Psoas muscle (tissue), 8 donors: ENCODE data around the gene TAS1R3. TPM values are rescaled to one million over a fixed set of nuclear protein-coding genes. Genes with fewer than 3 reads are reported as not detected.

Source experiments
- ATAC-seq, 4 donors: fragments of 200-7000 bp; cut with Tn5 transposase; one replicate each; pipeline ENCODE4 v1.9.1; 2020; ENCODE audit warnings: moderate library complexity in 3 of 4, mild to moderate bottlenecking in 2 of 4
- DNase-seq, 2 donors: peaks; one replicate each; pipeline ENCODE4 v3.0.0-alpha.2; 2020
- H3K27ac ChIP-seq: fragments of 200-600 bp; one replicate; pipeline ENCODE4 v1.8.0; 2022
- H3K27me3 ChIP-seq, 3 donors: fragments of 200-600 bp in 1 of 3; one replicate each; pipeline versions ENCODE4 v1.6.1 to v1.8.0; 2013 to 2022; ENCODE audit warnings: low read length in 2 of 3, mild to moderate bottlenecking in 2 of 3, moderate library complexity in 1 of 3; ENCODE audit not compliant: insufficient read depth in 3 of 3
- H3K36me3 ChIP-seq, 2 donors: fragments of 200-600 bp in 1 of 2; one replicate each; pipeline versions ENCODE4 v1.6.1 to v1.8.0; 2013 to 2022; ENCODE audit warnings: low read depth in 1 of 2, mild to moderate bottlenecking in 1 of 2, moderate library complexity in 1 of 2; ENCODE audit not compliant: insufficient read depth in 1 of 2
- H3K4me1 ChIP-seq: fragments of 200-600 bp; one replicate; pipeline ENCODE4 v1.8.0; 2022
- H3K4me3 ChIP-seq: fragments of 200-600 bp; one replicate; pipeline ENCODE4 v1.8.0; 2022; ENCODE audit warnings: mild to moderate bottlenecking
- H3K9me3 ChIP-seq: fragments of 200-600 bp; one replicate; pipeline ENCODE4 v1.8.0; 2022
- WGBS, 3 donors: extraction: QIAGEN DNeasy Blood & Tissue Kit; methylation state at CpG; one replicate each; pipeline versions ENCODE4 v1.1.6 to v1.1.7; 2013; 5-methylcytosine and 5-hydroxymethylcytosine counted together
- intact Hi-C, 2 donors: fragments of 100-400 bp; cut with DNase I; formaldehyde crosslinking; loops; one replicate each; pipeline versions ENCODE4 v1.11.0 to v1.14.2; 2022
- polyA plus RNA-seq, 3 donors: library from polyadenylated mRNA; stranded (reverse); fragments of 200-250 nt; gene quantifications; one replicate each; pipeline ENCODE4 v1.2.3, GENCODE V29; 2013
- total RNA-seq, 4 donors: library from RNA; stranded (reverse); fragmentation: NEBNext Ultra II Directional in 2 of 4; extraction: Animal tissue kit (Norgen Biotek cat#: 25700) in 2 of 4; gene quantifications; one replicate each; pipeline versions ENCODE4 v1.2.1 to v1.2.4, GENCODE V29; 2021 to 2023
- TF ChIP-seq, protein P1 (sequence below): fragments of 200-600 bp; IDR thresholded peaks from one replicate; pipeline ENCODE4 v1.8.0; 2022; ENCODE audit warnings: antibody characterized with exemption
- donor health status: healthy with polysubstance abuse.
- donor health status: DM: no; HTN: no; CAD: no; lungs with moderate emphysema.
- donor health status: Bipolar disorder and iron deficiency.
- donor health status: healthy.
- donor health status: DM: yes; HTN: yes; CAD: no.
- donor health status: DM: no; HTN: no; CAD: no.
- donor health status: DM: no; HTN: no; CAD: no.
- donor health status: DM: yes; HTN: yes; CAD: no.

Gene TAS1R3
- total and polyA plus RNA-seq, 7 donors, result 0.06 to 0.25 (median 0.09) TPM; not detected in 1

DNA sequence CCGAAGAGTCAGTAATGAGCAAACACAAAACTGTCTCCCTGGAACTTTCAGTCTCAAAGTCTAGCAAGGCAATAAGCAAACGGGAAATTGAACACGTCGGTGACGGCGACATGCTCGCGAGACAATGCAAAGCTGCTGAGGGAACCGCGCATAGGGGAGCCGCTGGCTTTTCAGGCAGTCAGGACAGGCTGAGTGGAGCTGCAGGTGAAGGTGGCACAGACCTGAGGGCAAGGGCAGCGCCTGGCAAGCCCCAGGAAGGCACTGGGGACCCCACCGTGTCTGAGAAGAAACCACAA, 11.5 kb upstream of the TAS1R3 start:
- intact Hi-C loops, result no loop called here
- H3K36me3 ChIP-seq, result peaks cover under 1 to 51% of the 10 kb centered on the region in 2 donors
- no peak for ATAC-seq
- H3K9me3 ChIP-seq, result no peaks in the 10 kb centered on the region
- WGBS, 3 donors, result 87 to 91% (median 91%) methylated on average over 13 of the region's 13 CpGs
- no peaks in the 10 kb centered on the region for H3K27me3 ChIP-seq
- H3K4me1 ChIP-seq, result peaks cover 50% of the 10 kb centered on the region
- no peak for DNase-seq
- H3K4me3 ChIP-seq, result no peak overlapping the region
- TF ChIP-seq, protein P1, sequence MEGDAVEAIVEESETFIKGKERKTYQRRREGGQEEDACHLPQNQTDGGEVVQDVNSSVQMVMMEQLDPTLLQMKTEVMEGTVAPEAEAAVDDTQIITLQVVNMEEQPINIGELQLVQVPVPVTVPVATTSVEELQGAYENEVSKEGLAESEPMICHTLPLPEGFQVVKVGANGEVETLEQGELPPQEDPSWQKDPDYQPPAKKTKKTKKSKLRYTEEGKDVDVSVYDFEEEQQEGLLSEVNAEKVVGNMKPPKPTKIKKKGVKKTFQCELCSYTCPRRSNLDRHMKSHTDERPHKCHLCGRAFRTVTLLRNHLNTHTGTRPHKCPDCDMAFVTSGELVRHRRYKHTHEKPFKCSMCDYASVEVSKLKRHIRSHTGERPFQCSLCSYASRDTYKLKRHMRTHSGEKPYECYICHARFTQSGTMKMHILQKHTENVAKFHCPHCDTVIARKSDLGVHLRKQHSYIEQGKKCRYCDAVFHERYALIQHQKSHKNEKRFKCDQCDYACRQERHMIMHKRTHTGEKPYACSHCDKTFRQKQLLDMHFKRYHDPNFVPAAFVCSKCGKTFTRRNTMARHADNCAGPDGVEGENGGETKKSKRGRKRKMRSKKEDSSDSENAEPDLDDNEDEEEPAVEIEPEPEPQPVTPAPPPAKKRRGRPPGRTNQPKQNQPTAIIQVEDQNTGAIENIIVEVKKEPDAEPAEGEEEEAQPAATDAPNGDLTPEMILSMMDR, result no peak
- H3K27ac ChIP-seq, result no peak overlapping the region

DNA sequence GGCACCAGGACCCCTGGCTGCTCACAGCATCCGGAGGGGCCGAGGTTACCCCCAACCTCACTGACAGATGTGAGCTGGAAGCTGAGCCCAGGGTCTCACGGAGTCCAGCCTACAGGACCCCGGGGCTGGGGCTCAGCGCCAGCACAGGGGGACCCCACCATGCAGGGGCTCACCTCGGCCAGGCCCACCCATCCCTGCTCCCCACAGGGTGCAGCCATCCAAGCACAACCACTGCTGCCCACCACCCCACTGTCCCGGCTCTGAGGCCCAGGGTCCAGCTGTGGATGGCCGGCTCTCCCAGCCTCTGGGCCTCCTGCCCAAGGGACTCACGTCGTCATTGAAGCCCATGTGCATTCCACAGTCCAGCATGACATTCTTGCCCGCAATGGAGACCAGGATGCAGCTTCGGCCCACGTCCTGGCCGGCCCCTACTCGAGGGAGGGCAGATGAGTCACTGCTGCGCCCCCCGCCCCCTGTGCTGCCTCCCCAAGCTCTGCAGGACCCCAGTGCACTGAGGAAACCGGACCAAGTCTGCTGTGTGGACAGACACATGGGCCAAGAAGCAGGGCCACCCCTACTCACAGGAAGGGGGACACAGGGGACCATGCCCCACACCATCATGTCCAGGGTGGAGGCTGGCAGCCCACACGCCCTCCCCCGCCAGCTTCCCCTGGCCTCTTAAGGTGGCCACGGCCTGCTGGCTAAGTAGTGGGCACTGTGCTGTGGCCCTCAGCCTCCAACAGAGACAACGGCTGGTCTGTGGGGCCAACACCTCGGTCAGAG, 10.2 kb upstream of the TAS1R3 start:
- Histone ChIP-seq H3K4me1 (peaks cover 56% of the 10 kb centered on the region), H3K27me3 (no peaks in the 10 kb centered on the region), H3K36me3 (peaks cover 0 to 42% of the 10 kb centered on the region in 2 donors), H3K4me3 (no peak overlapping the region), H3K27ac (peak overlapping the region; percentile 30), H3K9me3 (no peaks in the 10 kb centered on the region)
- no peak for DNase-seq
- TF ChIP-seq, protein P1, result no peak
- WGBS, 3 donors, result 61 to 64% (median 61%) methylated on average over 23 of the region's 23 CpGs
- intact Hi-C loops, result no loop called here
- ATAC-seq, result no peak

DNA sequence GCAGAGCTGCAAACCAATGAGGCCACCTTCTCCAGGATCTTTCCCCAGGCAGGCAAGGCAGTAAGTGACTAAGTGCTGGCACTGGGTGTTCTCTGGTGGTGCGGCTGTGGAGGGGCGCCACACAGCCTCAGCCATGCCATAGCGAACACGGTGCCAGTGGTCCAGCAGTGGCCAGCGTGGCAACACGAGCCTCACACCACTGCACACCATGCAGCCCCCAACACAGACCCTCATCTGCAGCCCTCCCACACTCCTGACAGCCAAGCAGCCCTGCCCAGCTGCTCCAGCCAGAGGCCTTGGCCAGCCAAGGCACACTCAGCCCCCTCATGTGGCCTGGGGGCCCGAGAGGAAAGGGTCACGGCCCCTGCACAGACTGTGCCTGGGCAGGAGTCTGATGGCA, 9.6 kb upstream of the TAS1R3 start:
- WGBS, 3 donors, result 64 to 87% (median 72%) methylated on average over 7 to 8 of the region's 8 CpGs
- peak overlapping the region; percentile 30 for H3K27ac ChIP-seq
- H3K4me1 ChIP-seq, result peaks cover 62% of the 10 kb centered on the region

DNA sequence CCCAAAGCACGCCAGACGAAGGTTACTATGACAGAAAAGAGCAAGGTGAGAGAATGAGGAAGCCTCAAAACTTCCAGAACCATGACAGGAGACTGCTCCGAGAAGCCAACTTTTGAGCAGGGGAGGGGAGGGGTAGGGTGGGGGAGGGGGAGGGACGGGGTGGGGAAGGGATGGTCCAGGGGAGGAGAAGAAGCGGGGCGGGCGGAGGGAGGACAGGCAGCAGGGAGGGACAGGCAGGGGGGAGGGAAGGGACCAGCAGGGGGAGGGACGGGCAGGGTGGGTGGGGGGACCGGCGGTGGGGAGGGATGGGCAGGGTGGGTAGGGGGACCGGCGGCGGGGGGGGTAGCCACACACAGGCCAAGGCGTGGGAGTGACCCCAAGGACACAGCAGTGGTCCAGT, 8.7 kb upstream of the TAS1R3 start:
- no peak overlapping the region for H3K27ac ChIP-seq
- no peaks in the 10 kb centered on the region for H3K9me3 ChIP-seq
- ATAC-seq, result no peak
- H3K36me3 ChIP-seq, result peaks cover 0 to 37% of the 10 kb centered on the region in 2 donors
- peak overlapping the region; percentile 28 for H3K4me3 ChIP-seq
- peaks cover 66% of the 10 kb centered on the region for H3K4me1 ChIP-seq
- intact Hi-C loops, result no loop called here
- DNase-seq, result no peak
- no peaks in the 10 kb centered on the region for H3K27me3 ChIP-seq
- WGBS, 3 donors, result 85 to 95% (median 88%) methylated on average over 6 to 10 of the region's 14 CpGs
- TF ChIP-seq, protein P1, result no peak

More for the DNA sequence above, 9.6 kb upstream of the TAS1R3 start:
- no peak overlapping the region for H3K4me3 ChIP-seq
- H3K36me3 ChIP-seq, result peaks cover 0 to 37% of the 10 kb centered on the region in 2 donors
- intact Hi-C loops, result no loop called here
- ATAC-seq (no peak), DNase-seq (no peak)
- no peaks in the 10 kb centered on the region for H3K9me3 ChIP-seq
- TF ChIP-seq, protein P1, result no peak
- no peaks in the 10 kb centered on the region for H3K27me3 ChIP-seq

DNA sequence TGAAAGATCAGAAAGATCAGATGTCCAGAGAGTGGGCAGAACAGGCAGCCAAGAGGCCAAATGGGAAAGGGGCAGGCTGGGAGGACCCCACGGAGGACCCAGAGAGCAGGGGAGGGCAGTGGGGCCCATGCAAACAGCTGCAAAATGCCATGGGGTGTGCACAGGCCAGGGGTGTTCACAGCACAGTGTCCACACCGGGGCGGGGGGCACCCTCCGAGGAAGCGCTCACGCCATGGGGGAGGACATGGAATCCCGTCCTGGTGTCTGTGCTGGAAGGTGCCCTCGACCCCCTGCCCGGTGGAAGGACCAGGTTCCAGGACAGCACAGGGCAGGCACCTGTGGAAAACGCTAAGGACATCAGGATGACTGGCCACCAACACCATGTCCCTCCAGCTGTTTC, 8.1 kb upstream of the TAS1R3 start:
- H3K9me3 ChIP-seq, result no peaks in the 10 kb centered on the region
- H3K27ac ChIP-seq, result no peak overlapping the region
- ATAC-seq (no peak), DNase-seq (no peak)
- no peaks in the 10 kb centered on the region for H3K27me3 ChIP-seq
- H3K36me3 ChIP-seq, result peaks cover 0 to 41% of the 10 kb centered on the region in 2 donors
- H3K4me1 ChIP-seq, result peaks cover 61% of the 10 kb centered on the region
- TF ChIP-seq, protein P1, result no peak
- H3K4me3 ChIP-seq, result peak overlapping the region; percentile 22
- intact Hi-C loops, result no loop called here
- WGBS, 3 donors, result 73 to 83% (median 78%) methylated on average over 10 of the region's 10 CpGs
